SW 1271 (cell line): Measurements from ENCODE around the gene DUSP7.

ENCODE experiments used
- DNase-seq, 2 experiments: peaks; one replicate each; lab custom pipeline; 2025; lab: John Stamatoyannopoulos, UW

DUSP7 gene

DNA sequence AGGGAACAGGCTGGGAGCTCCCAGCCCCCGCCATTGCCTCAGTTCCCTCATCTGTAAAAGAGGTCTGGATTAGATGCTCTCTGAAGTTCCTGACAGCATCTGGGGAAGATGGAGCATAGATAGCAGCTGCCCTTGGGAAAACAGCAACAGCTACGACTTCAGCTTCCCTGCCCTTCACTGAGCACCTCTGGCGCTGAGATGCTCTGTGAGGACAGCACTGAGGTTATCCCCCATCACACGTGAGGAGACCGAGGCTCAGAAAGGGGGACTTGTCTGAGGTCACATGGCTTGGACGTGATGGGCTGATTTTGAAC lies 49.6 kb downstream of the DUSP7 start:
- no peak for DNase-seq

DNA sequence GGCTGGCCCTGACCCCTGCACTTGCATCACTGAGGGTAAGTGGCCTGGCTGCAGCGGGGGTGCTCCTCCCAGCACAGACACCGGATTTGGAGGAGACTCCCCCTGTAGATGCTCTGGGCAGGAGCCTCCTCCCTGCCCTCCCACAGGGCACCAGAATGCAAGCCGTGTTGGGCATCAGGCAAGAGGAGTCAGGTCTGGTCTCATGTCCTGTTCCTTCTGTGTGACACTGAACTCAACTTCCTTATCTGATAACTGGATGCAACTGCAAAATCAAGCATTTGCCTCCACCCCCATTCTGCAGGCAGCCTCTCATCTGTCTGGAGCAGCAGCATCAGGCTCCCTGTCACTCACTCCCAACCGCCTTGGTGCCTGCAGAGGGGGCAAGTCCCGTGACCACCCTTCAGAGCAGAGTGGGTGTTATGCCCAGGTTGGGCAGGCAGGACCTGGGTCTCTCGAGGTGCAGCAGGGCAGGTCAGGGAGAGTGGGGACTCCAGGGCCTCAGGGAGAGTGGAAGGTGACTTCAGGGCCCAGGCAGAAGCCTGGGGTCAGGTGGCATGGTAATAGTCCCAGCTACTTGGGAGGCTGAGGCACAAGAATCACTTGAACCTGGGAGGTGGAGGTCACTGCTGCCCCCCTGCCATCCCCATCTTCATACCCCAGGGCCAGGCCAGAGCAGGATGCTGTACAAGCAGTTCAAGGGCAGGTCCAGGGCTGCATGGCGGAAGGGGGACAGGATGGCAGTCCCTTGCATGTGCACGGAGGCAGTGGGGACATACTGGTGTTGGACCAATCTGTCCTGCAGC lies 50.2 kb downstream of the DUSP7 start:
- DNase-seq = no peak

DNA sequence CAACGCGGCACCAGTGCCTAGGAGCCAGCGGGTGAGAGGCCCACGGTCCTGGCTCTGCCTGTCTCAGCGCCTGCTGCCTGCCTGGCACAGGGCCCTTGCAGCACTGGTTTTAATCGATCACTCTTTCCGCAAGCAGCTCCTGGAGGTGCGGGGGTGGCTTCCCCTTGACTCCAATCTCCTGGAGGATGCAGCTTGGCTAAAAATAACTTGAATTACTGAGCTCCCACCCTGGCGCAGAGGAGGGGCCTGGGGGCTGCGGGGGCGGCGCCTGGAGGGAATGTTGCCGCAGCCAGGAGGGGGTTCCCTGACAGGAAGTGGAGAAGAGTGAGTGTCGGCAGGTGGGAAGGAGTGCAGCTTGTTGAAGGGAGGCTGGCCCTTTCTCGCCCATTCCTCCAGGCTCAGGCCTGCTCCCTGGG lies 50.8 kb downstream of the DUSP7 start:
- no peak for DNase-seq

DNA sequence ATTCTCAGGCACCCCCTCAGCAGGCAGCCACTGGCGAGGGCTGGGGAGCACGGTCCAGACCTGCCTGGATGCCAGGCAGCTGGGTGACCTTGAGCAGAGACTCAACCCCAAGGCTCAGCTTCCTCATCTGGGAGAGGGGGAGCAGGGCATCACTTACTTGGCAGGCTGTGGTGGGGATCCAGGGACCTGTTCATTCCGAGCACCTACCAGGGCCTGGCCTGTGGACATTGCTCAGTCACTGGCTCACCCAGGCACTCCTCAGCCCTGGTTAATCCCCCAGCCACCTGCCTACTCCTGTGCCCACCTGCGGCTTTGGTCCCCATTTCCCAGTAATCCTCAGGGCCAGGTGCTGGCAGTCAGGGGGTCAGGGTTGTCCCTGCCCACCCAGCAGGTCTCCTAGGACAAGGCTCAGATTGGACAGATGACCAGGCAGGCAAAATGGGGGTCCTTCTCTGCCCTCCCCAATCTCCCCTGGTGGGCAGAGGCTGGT lies 51.4 kb downstream of the DUSP7 start:
- no peak for DNase-seq

DNA sequence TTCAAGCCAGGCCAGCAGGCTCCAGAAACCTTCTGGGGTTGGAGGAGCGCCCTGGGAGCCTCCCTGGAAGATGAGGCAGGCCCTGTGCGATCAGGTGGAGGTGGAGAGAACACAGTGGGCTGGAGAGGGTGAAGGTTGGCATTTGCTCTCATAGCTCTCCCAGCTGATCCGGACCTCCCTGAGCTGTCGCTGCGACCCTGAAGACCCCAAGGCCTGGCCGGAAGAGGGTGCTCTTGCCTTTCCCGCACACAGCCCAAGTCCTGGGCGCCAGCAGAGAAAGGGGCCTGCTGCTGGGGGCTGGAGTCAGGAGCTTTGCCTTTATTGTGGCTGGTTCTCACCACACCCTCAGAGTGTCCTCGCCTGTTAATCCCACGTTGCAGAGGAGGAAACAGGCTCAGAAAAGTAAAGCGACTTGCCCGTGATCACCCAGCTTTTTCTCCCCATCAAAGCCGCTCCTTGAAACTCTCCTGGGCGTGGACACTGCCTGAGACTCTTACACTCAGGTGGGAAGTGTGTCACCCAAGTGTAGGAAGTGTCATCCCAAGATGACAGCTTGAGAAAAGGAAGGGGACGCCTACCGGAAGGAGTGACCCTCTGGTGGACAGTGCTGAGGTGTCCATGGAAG lies 52.1 kb downstream of the DUSP7 start:
- no peak for DNase-seq

DNA sequence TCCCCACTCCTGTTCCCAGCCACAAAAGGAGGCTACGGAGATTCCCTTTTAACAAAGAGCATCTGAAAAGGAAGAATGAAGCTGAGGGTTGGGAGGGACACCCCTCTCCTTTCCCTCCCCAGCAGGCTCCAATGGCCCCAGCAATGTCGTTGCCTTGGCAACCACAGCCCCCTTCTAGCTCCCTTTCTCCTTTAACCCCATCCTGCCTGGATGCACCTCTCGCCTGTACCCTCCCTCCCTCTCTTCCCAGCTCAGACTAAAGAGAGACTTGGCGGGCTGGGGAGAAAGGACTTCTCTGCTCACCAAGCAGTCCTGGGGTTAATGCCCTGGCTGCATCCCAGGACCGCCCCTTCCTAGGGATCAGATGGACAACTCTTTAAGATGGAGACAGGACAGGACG lies 53.6 kb downstream of the DUSP7 start:
- no peak for DNase-seq

DNA sequence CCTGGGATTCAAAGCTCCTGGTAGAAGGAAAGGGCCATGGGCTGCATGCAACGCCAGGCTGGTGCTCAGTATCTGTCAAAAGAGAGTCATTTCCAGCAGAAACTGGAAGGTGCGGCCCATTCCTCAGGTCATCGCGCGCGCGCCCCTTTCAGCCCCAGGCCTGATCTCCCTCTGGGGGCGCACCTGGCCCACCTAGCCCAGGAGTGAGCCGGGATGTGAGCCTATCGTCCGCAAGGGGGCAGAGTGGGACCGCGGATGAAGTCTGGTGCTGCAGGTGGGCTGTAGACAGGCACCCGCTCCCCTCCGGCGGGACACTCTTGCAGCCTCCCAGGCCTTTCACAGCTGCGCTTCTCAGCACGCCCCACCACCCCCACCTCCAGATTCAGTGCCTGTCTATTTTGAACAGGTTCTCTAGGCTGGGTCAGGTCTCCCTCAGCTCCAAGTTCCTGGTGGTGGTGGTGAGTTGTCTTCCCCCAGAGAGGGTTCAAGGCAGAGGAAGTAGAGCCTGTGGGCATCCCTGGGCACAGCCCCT lies 54.9 kb downstream of the DUSP7 start:
- DNase-seq = peak; percentile 4 to 47

DNA sequence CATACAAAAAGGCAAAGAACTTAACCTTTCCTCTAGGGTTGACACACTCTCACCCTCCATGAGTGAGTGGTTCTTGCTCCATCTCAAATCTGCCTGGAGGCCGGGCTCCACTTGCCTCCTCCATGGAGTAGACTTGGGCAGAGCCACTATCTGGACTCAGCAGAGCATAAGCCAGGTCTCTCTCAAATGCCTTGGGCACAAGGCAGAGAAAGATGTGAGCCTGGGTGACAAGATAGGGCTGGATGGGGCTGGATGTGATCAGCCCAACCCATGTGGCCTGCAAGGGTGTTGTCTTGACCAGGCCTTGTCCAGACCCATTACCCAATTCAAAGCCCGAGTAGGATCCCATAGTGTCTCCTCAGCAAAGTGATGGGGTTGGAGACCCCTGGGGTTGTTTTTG lies 56.5 kb downstream of the DUSP7 start:
- no peak for DNase-seq
